K562 (cell line): ENCODE results near the gene HSPB1. TPM values are rescaled to one million over a fixed set of nuclear protein-coding genes. Genes with fewer than 3 reads are reported as not detected.

Experiments
- ATAC-seq: fragments of 200-7000 bp; cut with Tn5 transposase; 3 replicates; pipeline ENCODE4 v1.9.1; 2020; ENCODE audit warnings: moderate library complexity
- BruUV-seq: library from RNA; stranded (reverse); fragments of 400-500 nt; replicated peaks from 2 replicates; lab custom pipeline; 2021; lab: Mats Ljungman, UMichigan
- CTCF ChIA-PET: fragments of 300-600 bp; formaldehyde crosslinking; extraction: SDS; loops from one replicate; lab custom pipeline; 2021; ENCODE audit warnings: low intra/inter-chr PET ratio; lab: Yijun Ruan, JAX
- POLR2A ChIA-PET: fragments of 300-600, 350-650 bp; sonication (Branson Sonifier 250); formaldehyde crosslinking; extraction: SDS; loops from one replicate; lab custom pipeline; 2021; ENCODE audit warnings: antibody characterized with exemption, inconsistent platforms; lab: Yijun Ruan, JAX
- DNase-seq, 4 experiments: peaks; one replicate each; pipeline versions ENCODE4 v3.0.0 to v3.0.0-alpha.2; 2011 to 2018; ENCODE audit warnings: low spot score in 3 of 4, mixed read lengths in 3 of 4; ENCODE audit errors: extremely low read depth in 1 of 4
- FAIRE-seq: peaks from 2 replicates; lab custom pipeline; 2011; peaks lifted over from hg19 to GRCh38; lab: Jason Lieb, UNC
- H2AFZ ChIP-seq: 2 replicates; pipeline ENCODE4 v1.6.0; 2011; ENCODE audit warnings: low read depth, low read length, control low read depth, inconsistent platforms
- H3K27ac ChIP-seq: fragments of 200-600 bp; 3 replicates; pipeline ENCODE4 v1.8.0; 2011; ENCODE audit warnings: low read depth, mild to moderate bottlenecking, control low read depth, inconsistent platforms, low read length, moderate library complexity, mixed read lengths; ENCODE audit errors: extremely low read depth
- H3K27me3 ChIP-seq, 2 experiments: fragments of 300-600 bp in 1 of 2; 2 replicates in 1 of 2; 3 replicates in 1 of 2; pipeline versions ENCODE4 v1.6.0 to v1.8.0; 2011; ENCODE audit warnings: inconsistent platforms in 2 of 2, low read length in 2 of 2, mild to moderate bottlenecking in 1 of 2, mixed read lengths in 1 of 2, moderate library complexity in 1 of 2; ENCODE audit not compliant: control insufficient read depth in 2 of 2, insufficient read depth in 2 of 2
- H3K36me3 ChIP-seq: fragments of 300-600 bp; 3 replicates; pipeline ENCODE4 v1.8.0; 2011; ENCODE audit warnings: mild to moderate bottlenecking, low read length, inconsistent platforms; ENCODE audit not compliant: control insufficient read depth, insufficient read depth
- H3K4me1 ChIP-seq, 2 experiments: fragments of 200-600 bp in 1 of 2; replicated peaks in 1 of 2; 2 replicates in 1 of 2; 3 replicates in 1 of 2; pipeline versions ENCODE4 v1.5.1 to v1.8.0; 2011; ENCODE audit warnings: inconsistent platforms in 2 of 2, low read length in 2 of 2, mild to moderate bottlenecking in 1 of 2, mixed read lengths in 1 of 2, moderate library complexity in 1 of 2; ENCODE audit not compliant: control insufficient read depth in 2 of 2, insufficient read depth in 2 of 2
- H3K4me2 ChIP-seq: 2 replicates; pipeline ENCODE4 v1.6.1; 2011; ENCODE audit warnings: low read length, control low read depth, inconsistent platforms, mixed read lengths; ENCODE audit not compliant: insufficient read depth
- H3K4me3 ChIP-seq: fragments of 200-600 bp; sonication (generic), shearing (Covaris generic); 2 replicates; pipeline ENCODE4 v1.5.1; 2016; ENCODE audit warnings: control low read depth, inconsistent platforms
- H3K79me2 ChIP-seq: fragments of 200-600 bp; 3 replicates; pipeline ENCODE4 v1.8.0; 2011; ENCODE audit warnings: low read length, inconsistent platforms; ENCODE audit not compliant: control insufficient read depth, insufficient read depth
- H3K9ac ChIP-seq, 2 experiments: 2 replicates each; pipeline versions ENCODE4 v1.6.0 to v1.6.1; 2011; ENCODE audit warnings: low read depth in 2 of 2, low read length in 2 of 2, control low read depth in 1 of 2, inconsistent platforms in 1 of 2, mild to moderate bottlenecking in 1 of 2, mixed read lengths in 1 of 2; ENCODE audit not compliant: insufficient read depth in 1 of 2
- H3K9me1 ChIP-seq: one replicate; pipeline ENCODE4 v1.6.0; 2011; ENCODE audit warnings: inconsistent platforms, mild to moderate bottlenecking, low read length, moderate library complexity; ENCODE audit not compliant: control insufficient read depth, insufficient read depth
- H3K9me3 ChIP-seq: replicated peaks from 2 replicates; pipeline ENCODE4 v1.5.1; 2011; ENCODE audit warnings: low read depth, low read length, inconsistent platforms; ENCODE audit not compliant: control insufficient read depth, insufficient read depth
- H4K20me1 ChIP-seq: replicated peaks from 2 replicates; pipeline ENCODE4 v1.6.1; 2011; ENCODE audit warnings: low read length, inconsistent platforms, mixed read lengths; ENCODE audit not compliant: control insufficient read depth, insufficient read depth
- E2F8 ChIP-seq: fragments of 450-650 bp; IDR thresholded peaks from 2 replicates; pipeline ENCODE4 v1.7.1; 2018; ENCODE audit warnings: mild to moderate bottlenecking, low read depth; ENCODE audit not compliant: partially characterized antibody
- ERF ChIP-seq: fragments of 450-650 bp; formaldehyde crosslinking; IDR thresholded peaks from 2 replicates; pipeline ENCODE4 v1.4.0; 2020; ENCODE audit warnings: mild to moderate bottlenecking, mixed read lengths
- EWSR1 ChIP-seq: fragments of 450-650 bp; IDR thresholded peaks from 2 replicates; pipeline ENCODE4 v1.6.1; 2018; ENCODE audit warnings: borderline replicate concordance, mild to moderate bottlenecking, low read depth, moderate library complexity; ENCODE audit not compliant: partially characterized antibody
- HDAC1 ChIP-seq, 2 experiments: fragments of 450-650 bp; IDR thresholded peaks; 2 replicates each; pipeline ENCODE4 v1.6.1; 2016 to 2017; ENCODE audit warnings: inconsistent platforms in 1 of 2, mild to moderate bottlenecking in 1 of 2, moderate library complexity in 1 of 2
- HDAC6 ChIP-seq: IDR thresholded peaks from 2 replicates; pipeline ENCODE4 v1.6.1; 2012; ENCODE audit warnings: low read depth, mild to moderate bottlenecking, control low read depth, inconsistent platforms, low read length, moderate library complexity
- HDAC8 ChIP-seq: fragments of 450-650 bp; IDR thresholded peaks from 2 replicates; pipeline ENCODE4 v1.6.1; 2016; ENCODE audit warnings: mild to moderate bottlenecking, missing genetic modification characterization, moderate library complexity, missing compliant biosample characterization
- LARP7 ChIP-seq: fragments of 450-650 bp; IDR thresholded peaks from 2 replicates; pipeline ENCODE4 v1.6.1; 2016
- LEF1 ChIP-seq: fragments of 450-650 bp; IDR thresholded peaks from 2 replicates; pipeline ENCODE4 v1.6.1; 2016; ENCODE audit warnings: mild to moderate bottlenecking
- TEAD1 ChIP-seq, 2 experiments: fragments of 450-650 bp in 1 of 2; sonication (generic) in 1 of 2; formaldehyde crosslinking; IDR thresholded peaks; 2 replicates each; pipeline versions ENCODE4 v1.4.0 to v1.8.0; 2020 to 2022; ENCODE audit warnings: mild to moderate bottlenecking in 2 of 2, missing genetic modification reagents in 1 of 2
- TFAM ChIP-seq: fragments of 250-450 bp; sonication (Bioruptor Pico); conservative IDR thresholded peaks from 2 replicates; pipeline ENCODE4 v1.5.0; 2021; ENCODE audit warnings: mild to moderate bottlenecking, moderate library complexity
- XRCC4 ChIP-seq: IDR thresholded peaks from one replicate; pipeline ENCODE4 v1.6.1; 2011; ENCODE audit not compliant: insufficient read depth, insufficient read length; ENCODE audit errors: extremely low read depth
- ZBTB1 ChIP-seq: sonication (generic); formaldehyde crosslinking; IDR thresholded peaks from 2 replicates; pipeline ENCODE4 v1.8.1; 2023; ENCODE audit warnings: missing genetic modification reagents, low read depth, mild to moderate bottlenecking, borderline replicate concordance
- ZFX ChIP-seq: sonication (generic); formaldehyde crosslinking; IDR thresholded peaks from 2 replicates; pipeline ENCODE4 v1.8.0; 2022; ENCODE audit warnings: mild to moderate bottlenecking, missing genetic modification reagents, moderate library complexity
- WGBS: fragments of 100-300 bp; shearing (Covaris generic); methylation state at CpG from one replicate; pipeline ENCODE4 v1.1.6; 2016; ENCODE audit warnings: low coverage, mixed read lengths; ENCODE audit not compliant: insufficient coverage; ENCODE audit errors: missing lambda C conversion rate; 5-methylcytosine and 5-hydroxymethylcytosine counted together
- in situ Hi-C: fragments of 300-500 bp; cut with MboI; formaldehyde crosslinking; loops from 4 replicates; pipeline ENCODE4 v1.15.0; 2018; ENCODE audit warnings: inconsistent platforms, mixed read lengths
- intact Hi-C: fragments of 100-400 bp; cut with micrococcal nuclease; formaldehyde crosslinking; loops from 2 replicates; pipeline ENCODE4 v1.14.2; 2022
- polyA plus RNA-seq, 8 experiments: library from polyadenylated mRNA; depleted of rRNA in 4 of 8; stranded (reverse) in 5 of 8; unstranded in 3 of 8; fragments of >200 nt; fragmentation: Nextera tagmentation in 2 of 8; fragmentation: Illumina TruSeq in 1 of 8; extraction: Ambion mirVana in 2 of 8; extraction: Trizol in 1 of 8; gene quantifications; 2 replicates each; pipeline versions ENCODE4 v1.2.1 to v1.2.3, GENCODE V29; 2011 to 2014; ENCODE audit warnings: inconsistent platforms in 1 of 8, missing spikeins in 1 of 8
- total RNA-seq, 7 experiments: library from RNA; depleted of rRNA in 6 of 7; stranded (reverse); fragments of >200 nt in 6 of 7; fragmentation: Illumina TruSeq in 2 of 7; extraction: Trizol in 2 of 7; gene quantifications; 2 replicates each; pipeline versions ENCODE4 v1.2.1 to v1.2.3, GENCODE V29; 2011 to 2021; ENCODE audit warnings: low replicate concordance in 1 of 7
- TF ChIP-seq, protein P1 (sequence below): fragments of 250-450 bp; sonication (Bioruptor Pico); IDR thresholded peaks from 2 replicates; pipeline ENCODE4 v1.4.0; 2020; ENCODE audit warnings: mild to moderate bottlenecking, moderate library complexity
- TF ChIP-seq, protein P2 (sequence below): sonication (generic); formaldehyde crosslinking; IDR thresholded peaks from 2 replicates; pipeline ENCODE4 v1.8.1; 2023; ENCODE audit warnings: mild to moderate bottlenecking, missing genetic modification reagents

HSPB1 gene
- total and polyA plus RNA-seq, 9 of the 15 experiments (the other 6 are each of a cell fraction or from before 2014, with no cell fraction given) = 27.1 to 522 (median 138) TPM

GRCh38 chr7:76265299-76265698, 37.2 kb upstream of the HSPB1 start:
- Histone ChIP-seq H3K9me1 (no peaks in the 10 kb centered on the region), H4K20me1 (peaks cover 9% of the 10 kb centered on the region), H3K4me1 (peaks cover 0 to 26% of the 10 kb centered on the region in 2 experiments; a peak in 4 of 5 replicates), H3K4me3 (no peak overlapping the region), H3K9ac (no peak overlapping the region), H3K27ac (no peak overlapping the region), H3K36me3 (no peaks in the 10 kb centered on the region), H3K27me3 (peaks cover 15 to 26% of the 10 kb centered on the region in 2 experiments; a peak in 3 of 5 replicates), H3K4me2 (no peak overlapping the region), H3K9me3 (no peaks in the 10 kb centered on the region), H3K79me2 (no peaks in the 10 kb centered on the region), H2AFZ (no peak overlapping the region)
- in situ Hi-C loops (no loop called here), intact Hi-C loops (no loop called here)
- POLR2A ChIA-PET = interaction anchor here (0.6 to 1.0 kb wide), 3 partner anchors 9 to 43 kb away, joined by 3 read pairs; no protein-coding TSS in a partner anchor
- FAIRE-seq (no peak), DNase-seq (peak in 2 of 4 experiments; percentile 44 to 50), ATAC-seq (no peak)
- 55% methylated on average over 6 of the region's 7 CpGs for WGBS
- no TSS peak for BruUV-seq
- CTCF ChIA-PET = no interaction called here
- TF ChIP-seq HDAC6 (no peak), TEAD1 (CRISPR knock-in tag; IDR thresholded peaks at IDR 0.05) (no peak), ZFX (CRISPR knock-in tag) (no peak), LARP7 (no peak), EWSR1 (no peak), ZBTB1 (no peak), E2F8 (no peak), ERF (no peak), HDAC1 (IDR thresholded peaks at IDR 0.05) (no peak), LEF1 (no peak), XRCC4 (no peak), HDAC8 (tag) (no peak), TFAM (no peak)
- TF ChIP-seq, protein P1, sequence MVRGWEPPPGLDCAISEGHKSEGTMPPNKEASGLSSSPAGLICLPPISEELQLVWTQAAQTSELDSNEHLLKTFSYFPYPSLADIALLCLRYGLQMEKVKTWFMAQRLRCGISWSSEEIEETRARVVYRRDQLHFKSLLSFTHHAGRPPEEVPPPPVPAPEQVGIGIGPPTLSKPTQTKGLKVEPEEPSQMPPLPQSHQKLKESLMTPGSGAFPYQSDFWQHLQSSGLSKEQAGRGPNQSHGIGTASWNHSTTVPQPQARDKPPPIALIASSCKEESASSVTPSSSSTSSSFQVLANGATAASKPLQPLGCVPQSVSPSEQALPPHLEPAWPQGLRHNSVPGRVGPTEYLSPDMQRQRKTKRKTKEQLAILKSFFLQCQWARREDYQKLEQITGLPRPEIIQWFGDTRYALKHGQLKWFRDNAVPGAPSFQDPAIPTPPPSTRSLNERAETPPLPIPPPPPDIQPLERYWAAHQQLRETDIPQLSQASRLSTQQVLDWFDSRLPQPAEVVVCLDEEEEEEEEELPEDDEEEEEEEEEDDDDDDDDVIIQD (CRISPR knock-in tag) = no peak
- TF ChIP-seq, protein P2, sequence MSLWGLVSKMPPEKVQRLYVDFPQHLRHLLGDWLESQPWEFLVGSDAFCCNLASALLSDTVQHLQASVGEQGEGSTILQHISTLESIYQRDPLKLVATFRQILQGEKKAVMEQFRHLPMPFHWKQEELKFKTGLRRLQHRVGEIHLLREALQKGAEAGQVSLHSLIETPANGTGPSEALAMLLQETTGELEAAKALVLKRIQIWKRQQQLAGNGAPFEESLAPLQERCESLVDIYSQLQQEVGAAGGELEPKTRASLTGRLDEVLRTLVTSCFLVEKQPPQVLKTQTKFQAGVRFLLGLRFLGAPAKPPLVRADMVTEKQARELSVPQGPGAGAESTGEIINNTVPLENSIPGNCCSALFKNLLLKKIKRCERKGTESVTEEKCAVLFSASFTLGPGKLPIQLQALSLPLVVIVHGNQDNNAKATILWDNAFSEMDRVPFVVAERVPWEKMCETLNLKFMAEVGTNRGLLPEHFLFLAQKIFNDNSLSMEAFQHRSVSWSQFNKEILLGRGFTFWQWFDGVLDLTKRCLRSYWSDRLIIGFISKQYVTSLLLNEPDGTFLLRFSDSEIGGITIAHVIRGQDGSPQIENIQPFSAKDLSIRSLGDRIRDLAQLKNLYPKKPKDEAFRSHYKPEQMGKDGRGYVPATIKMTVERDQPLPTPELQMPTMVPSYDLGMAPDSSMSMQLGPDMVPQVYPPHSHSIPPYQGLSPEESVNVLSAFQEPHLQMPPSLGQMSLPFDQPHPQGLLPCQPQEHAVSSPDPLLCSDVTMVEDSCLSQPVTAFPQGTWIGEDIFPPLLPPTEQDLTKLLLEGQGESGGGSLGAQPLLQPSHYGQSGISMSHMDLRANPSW (CRISPR knock-in tag) = no peak
